ENCODE results near the gene MPP2. TPM values are rescaled to one million over a fixed set of nuclear protein-coding genes. Genes with fewer than 3 reads are reported as not detected.

The MPP2 gene
- total RNA-seq, 4 donors from 2014 or later = 0.18 to 3.6 (median 0.54) TPM

GRCh38 chr17:43832168-43832975, 75.0 kb downstream of the MPP2 start:
- Histone ChIP-seq H3K4me3 (peak overlapping the region; percentile 60 to 76 (median 72)), H3K36me3 (peaks cover 0 to 34% (median 6%) of the 10 kb centered on the region in 3 donors), H3K27ac (peak overlapping the region; percentile 68 to 84 (median 79)), H3K9me3 (no peaks in the 10 kb centered on the region), H3K27me3 (peaks cover 0 to 8% (median 0%) of the 10 kb centered on the region in 4 donors), H3K4me1 (peaks cover 5 to 33% (median 16%) of the 10 kb centered on the region in 3 donors)
- intact Hi-C loops (cut with DNase I) = no loop called here
- TF ChIP-seq POLR2A (IDR thresholded peaks at IDR 0.05) (no peak), CTCF (IDR thresholded peaks at IDR 0.05) (no peak)
- 37 to 88% methylated on average over 6 to 12 of the region's 51 CpGs for WGBS, 2 donors
- DNase-seq = no peak

GRCh38 chr17:43831633-43832032, 75.7 kb downstream of the MPP2 start:
- Histone ChIP-seq H3K9me3 (no peaks in the 10 kb centered on the region), H3K4me1 (peaks cover 5 to 33% (median 16%) of the 10 kb centered on the region in 3 donors), H3K27me3 (peaks cover 0 to 8% (median 0%) of the 10 kb centered on the region in 4 donors), H3K4me3 (peak overlapping the region in 1 of 4 donors; percentile 74), H3K27ac (peak overlapping the region in 1 of 4 donors; percentile 20), H3K36me3 (peaks cover 0 to 41% (median 6%) of the 10 kb centered on the region in 3 donors)
- 73 to 77% methylated on average over 4 to 8 of the region's 8 CpGs for WGBS, 2 donors
- intact Hi-C loops (cut with DNase I) = no loop called here
- DNase-seq = no peak
- TF ChIP-seq POLR2A (IDR thresholded peaks at IDR 0.05) (no peak), CTCF (IDR thresholded peaks at IDR 0.05) (no peak)

- no peaks in the 10 kb centered on the region for H3K9me3 ChIP-seq
- H3K27ac ChIP-seq = no peak overlapping the region
- H3K4me3 ChIP-seq = no peak overlapping the region
- WGBS, 2 donors = 79% methylated on average over 6 to 7 of the region's 7 CpGs
- TF ChIP-seq POLR2A (IDR thresholded peaks at IDR 0.05) (no peak), CTCF (IDR thresholded peaks at IDR 0.05) (no peak)
- peaks cover 0 to 8% (median 0%) of the 10 kb centered on the region in 4 donors for H3K27me3 ChIP-seq
- DNase-seq = no peak
- peaks cover 0 to 51% (median 6%) of the 10 kb centered on the region in 3 donors for H3K36me3 ChIP-seq
- peaks cover 5 to 33% (median 16%) of the 10 kb centered on the region in 3 donors for H3K4me1 ChIP-seq
- intact Hi-C loops (cut with DNase I) = no loop called here
These were observed 76.7 kb downstream of the MPP2 start for GRCh38 chr17:43830510-43831140.

- TF ChIP-seq POLR2A (IDR thresholded peaks at IDR 0.05) = no peak
- TF ChIP-seq CTCF (IDR thresholded peaks at IDR 0.05) = no peak
- Histone ChIP-seq H3K36me3 (peaks cover 0 to 59% (median 6%) of the 10 kb centered on the region in 3 donors), H3K4me1 (peaks cover 5 to 33% (median 16%) of the 10 kb centered on the region in 3 donors), H3K27ac (no peak overlapping the region), H3K4me3 (no peak overlapping the region), H3K9me3 (no peaks in the 10 kb centered on the region), H3K27me3 (peaks cover 0 to 8% (median 0%) of the 10 kb centered on the region in 4 donors)
- DNase-seq = no peak
- intact Hi-C loops (cut with DNase I) = no loop called here
- WGBS, 2 donors = 93 to 100% methylated on average over 1 to 11 of the region's 14 CpGs
These were observed 77.6 kb downstream of the MPP2 start for GRCh38 chr17:43829738-43830137.

- no peak overlapping the region for H3K4me3 ChIP-seq
- WGBS, 2 donors = 94% methylated on average over 6 of the region's 9 CpGs; no CpG with 5 or more reads in 1 of the 2 donors
- TF ChIP-seq POLR2A (IDR thresholded peaks at IDR 0.05) = no peak
- no peak for TF ChIP-seq CTCF (IDR thresholded peaks at IDR 0.05)
- H3K27ac ChIP-seq = no peak overlapping the region
- peaks cover 0 to 64% (median 6%) of the 10 kb centered on the region in 3 donors for H3K36me3 ChIP-seq
- intact Hi-C loops (cut with DNase I) = no loop called here
- H3K9me3 ChIP-seq = no peaks in the 10 kb centered on the region
- peaks cover 3 to 31% (median 12%) of the 10 kb centered on the region in 3 donors for H3K4me1 ChIP-seq
- no peak for DNase-seq
- H3K27me3 ChIP-seq = no peaks in the 10 kb centered on the region
These were observed 79.7 kb downstream of the MPP2 start for GRCh38 chr17:43827596-43827995.
